NT2/D1 (cell line): Measurements from ENCODE around the gene KCTD14.

ENCODE experiments used
- SUZ12 ChIP-seq: IDR thresholded peaks from 2 replicates; pipeline ENCODE4 v1.6.1; 2011; ENCODE audit not compliant: insufficient read length, insufficient read depth; ENCODE audit errors: extremely low read depth
- YY1 ChIP-seq: IDR thresholded peaks from 2 replicates; pipeline ENCODE4 v1.6.1; 2011; ENCODE audit not compliant: insufficient read length, insufficient read depth
- ZNF274 ChIP-seq: IDR thresholded peaks from 2 replicates; pipeline ENCODE4 v1.6.1; 2011; ENCODE audit warnings: mild to moderate bottlenecking, low read depth, low read length

DNA sequence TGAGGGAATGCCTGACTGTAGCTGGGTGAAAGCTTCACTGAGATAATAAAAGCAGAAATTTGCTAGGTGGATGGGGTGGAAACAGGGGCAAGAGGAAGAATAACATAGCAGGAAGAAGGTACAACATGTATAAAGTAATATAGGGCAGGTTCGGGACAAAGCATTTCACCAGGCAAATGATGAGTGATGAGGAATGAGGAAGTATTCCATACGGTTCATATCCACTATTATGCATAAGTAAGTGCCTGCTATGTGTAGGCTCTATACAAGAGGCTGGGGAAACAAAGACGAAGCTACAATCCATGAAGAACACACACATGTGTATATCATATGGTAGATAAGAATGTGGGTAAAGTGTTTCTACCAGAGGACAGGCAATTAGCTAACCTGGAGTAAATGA, 48.6 kb upstream of the KCTD14 start:
- TF ChIP-seq SUZ12 (no peak), ZNF274 (no peak), YY1 (no peak)
